OCI-LY1 (cell line): ENCODE measurements around the gene GNA14.

Source experiments
- EZH2 ChIP-seq: fragments of 200-600 bp; sonication (generic), shearing (Covaris generic); IDR thresholded peaks from 2 replicates; pipeline ENCODE4 v1.8.0; 2017; ENCODE audit warnings: borderline replicate concordance, mixed run types, mild to moderate bottlenecking, antibody characterized with exemption, low read length, moderate library complexity, mixed read lengths
- TF ChIP-seq, protein P1 (sequence below): fragments of 200-600 bp; sonication (generic), shearing (Covaris generic); IDR thresholded peaks from 2 replicates; pipeline ENCODE4 v1.5.1; 2017; ENCODE audit warnings: mild to moderate bottlenecking, antibody characterized with exemption, low read length, moderate library complexity, mixed read lengths

GRCh38 chr9:77582525-77582924, 65.6 kb downstream of the GNA14 start:
- TF ChIP-seq, protein P1, sequence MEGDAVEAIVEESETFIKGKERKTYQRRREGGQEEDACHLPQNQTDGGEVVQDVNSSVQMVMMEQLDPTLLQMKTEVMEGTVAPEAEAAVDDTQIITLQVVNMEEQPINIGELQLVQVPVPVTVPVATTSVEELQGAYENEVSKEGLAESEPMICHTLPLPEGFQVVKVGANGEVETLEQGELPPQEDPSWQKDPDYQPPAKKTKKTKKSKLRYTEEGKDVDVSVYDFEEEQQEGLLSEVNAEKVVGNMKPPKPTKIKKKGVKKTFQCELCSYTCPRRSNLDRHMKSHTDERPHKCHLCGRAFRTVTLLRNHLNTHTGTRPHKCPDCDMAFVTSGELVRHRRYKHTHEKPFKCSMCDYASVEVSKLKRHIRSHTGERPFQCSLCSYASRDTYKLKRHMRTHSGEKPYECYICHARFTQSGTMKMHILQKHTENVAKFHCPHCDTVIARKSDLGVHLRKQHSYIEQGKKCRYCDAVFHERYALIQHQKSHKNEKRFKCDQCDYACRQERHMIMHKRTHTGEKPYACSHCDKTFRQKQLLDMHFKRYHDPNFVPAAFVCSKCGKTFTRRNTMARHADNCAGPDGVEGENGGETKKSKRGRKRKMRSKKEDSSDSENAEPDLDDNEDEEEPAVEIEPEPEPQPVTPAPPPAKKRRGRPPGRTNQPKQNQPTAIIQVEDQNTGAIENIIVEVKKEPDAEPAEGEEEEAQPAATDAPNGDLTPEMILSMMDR, result no peak
- no peak for TF ChIP-seq EZH2
